ENCODE measurements around the gene MORF4L1.
A peak's percentile ranks its signal among the peaks of the same experiment; 100 is the strongest.

Gene MORF4L1

GRCh38 chr15:78909791-78910228 is 37.1 kb downstream of the MORF4L1 start:
- FAIRE-seq (peak; percentile 42), DNase-seq (ENCODE audit: insufficient read length) (no peak)
- TF ChIP-seq TAF1 (IDR thresholded peaks at IDR 0.05; ENCODE audit: borderline replicate concordance, low read depth, low read length) = no peak
- TF ChIP-seq POLR2AphosphoS5 (IDR thresholded peaks at IDR 0.05; ENCODE audit: low read depth, low read length) = no peak

- FAIRE-seq = no peak
- TF ChIP-seq TAF1 (IDR thresholded peaks at IDR 0.05; ENCODE audit: borderline replicate concordance, low read depth, low read length) (no peak), POLR2AphosphoS5 (IDR thresholded peaks at IDR 0.05; ENCODE audit: low read depth, low read length) (no peak), POLR2A (IDR thresholded peaks at IDR 0.05; ENCODE audit: low read depth, low read length) (no peak)
- DNase-seq (ENCODE audit: insufficient read length) = no peak
These were observed 37.6 kb downstream of the MORF4L1 start for GRCh38 chr15:78910271-78910670.

DNA sequence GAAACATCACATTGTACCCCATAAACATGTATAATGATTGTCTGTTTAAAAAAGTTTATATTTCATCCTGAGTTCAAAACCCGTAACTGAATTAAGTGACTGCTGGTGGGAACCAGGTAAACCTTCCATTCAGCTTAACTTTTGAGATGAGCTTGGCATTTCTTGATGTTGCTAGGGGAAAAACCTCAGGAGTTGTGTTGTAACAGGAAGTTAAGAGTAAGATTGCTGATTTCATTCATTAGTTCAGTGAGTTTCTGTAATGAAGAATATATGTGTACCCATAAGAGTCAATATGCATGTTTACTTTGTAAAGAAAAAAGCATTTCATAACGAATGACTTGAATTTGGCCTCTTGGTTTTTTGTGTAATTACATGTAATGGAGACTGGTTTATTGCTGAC is 39.6 kb downstream of the MORF4L1 start:
- no peak for FAIRE-seq

GRCh38 chr15:78913012-78913411 is 40.3 kb downstream of the MORF4L1 start:
- FAIRE-seq = no peak
- TF ChIP-seq TAF1 (IDR thresholded peaks at IDR 0.05; ENCODE audit: borderline replicate concordance, low read depth, low read length) (no peak), POLR2A (IDR thresholded peaks at IDR 0.05; ENCODE audit: low read depth, low read length) (no peak), POLR2AphosphoS5 (IDR thresholded peaks at IDR 0.05; ENCODE audit: low read depth, low read length) (no peak)
- DNase-seq (ENCODE audit: insufficient read length) = no peak

More for the DNA sequence above, 39.6 kb downstream of the MORF4L1 start:
- no peak for DNase-seq (ENCODE audit: insufficient read length)
- no peak for TF ChIP-seq POLR2AphosphoS5 (IDR thresholded peaks at IDR 0.05; ENCODE audit: low read depth, low read length)
- TF ChIP-seq POLR2A (IDR thresholded peaks at IDR 0.05; ENCODE audit: low read depth, low read length) = no peak
- no peak for TF ChIP-seq TAF1 (IDR thresholded peaks at IDR 0.05; ENCODE audit: borderline replicate concordance, low read depth, low read length)

DNA sequence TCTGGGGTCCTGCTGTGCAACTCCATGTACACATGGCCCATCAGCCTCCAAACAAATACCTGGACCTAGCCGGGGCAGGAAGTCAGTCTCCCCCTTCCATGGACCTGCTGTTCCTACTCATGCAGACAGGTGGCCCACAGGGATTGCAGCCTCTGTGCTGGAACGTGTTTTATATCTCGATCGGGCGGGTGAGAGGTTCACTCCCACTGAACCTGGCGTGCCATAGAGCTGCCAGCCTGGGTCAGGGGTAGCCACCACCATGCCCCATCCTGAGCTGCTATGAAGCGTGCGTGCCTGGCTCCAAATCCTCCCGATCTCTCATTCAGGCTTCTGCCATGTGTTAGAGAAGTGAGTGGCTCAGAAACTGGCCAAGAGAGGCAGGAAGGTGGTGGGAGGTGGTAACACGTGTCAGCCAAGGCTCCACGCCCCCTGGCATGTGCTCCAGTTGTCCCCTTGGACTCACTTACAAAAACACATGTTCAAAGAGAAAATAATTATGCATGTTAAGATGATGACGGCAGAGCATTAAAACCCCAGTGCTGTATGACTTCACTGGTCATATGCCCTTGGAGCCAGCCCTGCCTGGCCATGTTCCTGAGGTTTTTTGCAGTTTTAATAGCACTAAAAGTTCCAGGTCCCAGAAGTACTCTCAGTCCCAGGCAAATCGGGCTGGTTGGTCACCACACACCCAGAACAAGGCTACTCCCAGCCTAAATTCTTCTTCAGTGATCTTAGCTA is 41.5 kb downstream of the MORF4L1 start:
- DNase-seq (ENCODE audit: insufficient read length) = no peak
- FAIRE-seq = no peak
- TF ChIP-seq POLR2AphosphoS5 (IDR thresholded peaks at IDR 0.05; ENCODE audit: low read depth, low read length) (no peak), TAF1 (IDR thresholded peaks at IDR 0.05; ENCODE audit: borderline replicate concordance, low read depth, low read length) (no peak), POLR2A (IDR thresholded peaks at IDR 0.05; ENCODE audit: low read depth, low read length) (no peak)

DNA sequence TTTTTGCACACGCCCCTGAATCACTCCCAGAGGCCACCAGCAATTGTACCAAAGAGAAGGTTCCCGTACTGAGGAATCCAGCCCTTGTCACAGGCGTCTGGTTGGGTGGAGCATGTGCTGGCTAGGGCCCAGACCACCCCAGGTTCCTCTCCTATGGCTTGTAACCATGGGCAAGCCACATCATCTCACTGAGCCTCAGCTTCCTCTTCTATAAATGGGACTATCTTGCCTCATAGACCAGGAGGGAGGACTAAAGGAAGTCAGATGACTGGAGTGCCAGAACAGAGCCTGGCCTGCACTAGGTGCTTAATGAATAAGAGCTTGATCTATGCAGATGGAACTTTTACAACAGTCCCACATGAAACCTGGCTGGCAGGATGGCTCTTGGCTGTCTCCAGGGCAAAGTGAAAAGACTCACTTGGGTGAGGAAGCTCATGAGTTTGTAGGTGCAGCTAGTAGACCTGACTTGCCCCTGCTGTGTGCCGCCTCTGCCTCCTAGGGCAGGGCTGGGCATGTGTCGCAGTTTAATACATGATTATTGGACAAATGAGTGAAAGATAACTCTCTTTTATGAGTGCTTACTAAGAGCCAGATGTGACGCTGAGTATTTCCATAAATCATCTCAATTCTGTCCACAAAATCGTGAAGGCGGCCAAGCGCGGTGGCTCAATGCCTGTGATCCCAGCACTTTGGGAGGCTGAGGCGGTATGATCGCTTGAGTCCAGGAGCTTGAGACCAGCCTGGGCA is 42.8 kb downstream of the MORF4L1 start:
- DNase-seq (ENCODE audit: insufficient read length) (no peak), FAIRE-seq (no peak)
- TF ChIP-seq TAF1 (IDR thresholded peaks at IDR 0.05; ENCODE audit: borderline replicate concordance, low read depth, low read length) (no peak), POLR2A (IDR thresholded peaks at IDR 0.05; ENCODE audit: low read depth, low read length) (no peak), POLR2AphosphoS5 (IDR thresholded peaks at IDR 0.05; ENCODE audit: low read depth, low read length) (no peak)

DNA sequence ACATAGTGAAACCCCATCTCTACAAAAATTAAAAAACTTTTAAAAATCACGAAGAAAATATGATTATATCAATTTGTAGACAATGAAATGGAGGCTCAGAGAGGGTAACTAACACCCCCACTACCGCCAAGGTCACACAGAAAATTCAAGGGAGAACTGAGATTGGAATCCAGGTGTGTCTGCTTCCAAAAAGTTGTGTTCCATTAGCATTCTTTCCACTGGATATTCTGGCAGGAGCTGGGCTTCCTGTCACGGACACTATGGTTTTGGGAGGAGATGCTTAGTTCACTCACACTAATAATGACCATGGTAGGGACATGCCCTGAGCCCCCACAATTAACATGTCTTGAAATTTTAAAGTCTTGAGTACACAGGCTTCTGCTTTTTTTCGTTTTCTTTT is 43.4 kb downstream of the MORF4L1 start:
- TF ChIP-seq POLR2AphosphoS5 (IDR thresholded peaks at IDR 0.05; ENCODE audit: low read depth, low read length) = no peak
- no peak for TF ChIP-seq POLR2A (IDR thresholded peaks at IDR 0.05; ENCODE audit: low read depth, low read length)
- TF ChIP-seq TAF1 (IDR thresholded peaks at IDR 0.05; ENCODE audit: borderline replicate concordance, low read depth, low read length) = no peak
- no peak for FAIRE-seq
- no peak for DNase-seq (ENCODE audit: insufficient read length)

GRCh38 chr15:78917888-78918287 is 45.2 kb downstream of the MORF4L1 start:
- DNase-seq (ENCODE audit: insufficient read length) (no peak), FAIRE-seq (no peak)
- TF ChIP-seq POLR2A (IDR thresholded peaks at IDR 0.05; ENCODE audit: low read depth, low read length) (no peak), POLR2AphosphoS5 (IDR thresholded peaks at IDR 0.05; ENCODE audit: low read depth, low read length) (no peak), TAF1 (IDR thresholded peaks at IDR 0.05; ENCODE audit: borderline replicate concordance, low read depth, low read length) (no peak)

DNA sequence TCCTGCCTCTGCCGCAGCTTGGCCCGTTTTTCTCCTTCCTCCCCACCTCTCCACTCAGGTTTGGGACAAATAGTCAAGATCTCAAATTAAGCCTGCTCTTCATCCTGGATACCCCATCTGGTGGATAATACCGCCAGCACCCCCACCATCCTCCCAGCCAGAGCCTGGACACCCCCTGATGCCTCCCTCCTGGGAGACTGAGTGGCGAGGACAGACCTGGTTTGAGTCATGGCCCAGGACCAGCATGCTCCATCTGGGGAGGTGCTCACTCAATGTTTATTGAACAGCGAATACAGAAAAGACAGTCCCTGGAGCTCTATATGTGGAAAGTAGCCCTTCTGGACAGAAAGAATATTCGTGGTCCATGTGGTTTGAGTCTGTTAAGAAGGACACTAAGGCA is 48.8 kb downstream of the MORF4L1 start:
- TF ChIP-seq TAF1 (IDR thresholded peaks at IDR 0.05; ENCODE audit: borderline replicate concordance, low read depth, low read length) = no peak
- peak; percentile 45; the same call in 1 of the 2 replicates for TF ChIP-seq POLR2AphosphoS5 (IDR thresholded peaks at IDR 0.05; ENCODE audit: low read depth, low read length)
- DNase-seq (ENCODE audit: insufficient read length) (no peak), FAIRE-seq (peak; percentile 21)

- FAIRE-seq (no peak), DNase-seq (ENCODE audit: insufficient read length) (no peak)
- TF ChIP-seq POLR2A (IDR thresholded peaks at IDR 0.05; ENCODE audit: low read depth, low read length) (no peak), POLR2AphosphoS5 (IDR thresholded peaks at IDR 0.05; ENCODE audit: low read depth, low read length) (no peak), TAF1 (IDR thresholded peaks at IDR 0.05; ENCODE audit: borderline replicate concordance, low read depth, low read length) (no peak)
These were observed 49.2 kb downstream of the MORF4L1 start for GRCh38 chr15:78921940-78922339.

GRCh38 chr15:78922527-78922926 is 49.8 kb downstream of the MORF4L1 start:
- FAIRE-seq = no peak

DNA sequence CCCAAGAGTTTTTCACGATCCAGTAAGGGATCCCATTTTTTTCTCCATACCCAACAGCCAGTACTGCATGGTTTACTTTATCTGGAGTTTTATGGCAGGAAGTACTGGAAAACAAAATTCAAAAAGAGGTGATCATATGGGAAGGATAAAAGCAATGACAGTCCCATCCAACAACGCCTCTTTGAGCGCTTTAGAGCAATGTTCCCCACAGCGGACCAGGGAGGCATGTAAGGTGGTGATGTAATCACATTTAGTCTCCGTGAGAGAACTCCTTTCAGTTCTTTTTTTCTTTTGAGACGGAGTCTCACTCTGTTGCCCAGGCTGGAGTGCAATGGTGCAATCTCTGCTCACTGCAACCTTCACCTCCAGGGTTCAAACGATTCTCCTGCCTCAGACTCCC is 50.3 kb downstream of the MORF4L1 start:
- FAIRE-seq = no peak
- TF ChIP-seq TAF1 (IDR thresholded peaks at IDR 0.05; ENCODE audit: borderline replicate concordance, low read depth, low read length) = no peak
- no peak for TF ChIP-seq POLR2A (IDR thresholded peaks at IDR 0.05; ENCODE audit: low read depth, low read length)
- DNase-seq (ENCODE audit: insufficient read length) = no peak

More at GRCh38 chr15:78922527-78922926, 49.8 kb downstream of the MORF4L1 start:
- DNase-seq (ENCODE audit: insufficient read length) = no peak
- no peak for TF ChIP-seq POLR2AphosphoS5 (IDR thresholded peaks at IDR 0.05; ENCODE audit: low read depth, low read length)
- TF ChIP-seq TAF1 (IDR thresholded peaks at IDR 0.05; ENCODE audit: borderline replicate concordance, low read depth, low read length) = no peak
- no peak for TF ChIP-seq POLR2A (IDR thresholded peaks at IDR 0.05; ENCODE audit: low read depth, low read length)
